ENCODE measurements around the gene ERLEC1.

DNA sequence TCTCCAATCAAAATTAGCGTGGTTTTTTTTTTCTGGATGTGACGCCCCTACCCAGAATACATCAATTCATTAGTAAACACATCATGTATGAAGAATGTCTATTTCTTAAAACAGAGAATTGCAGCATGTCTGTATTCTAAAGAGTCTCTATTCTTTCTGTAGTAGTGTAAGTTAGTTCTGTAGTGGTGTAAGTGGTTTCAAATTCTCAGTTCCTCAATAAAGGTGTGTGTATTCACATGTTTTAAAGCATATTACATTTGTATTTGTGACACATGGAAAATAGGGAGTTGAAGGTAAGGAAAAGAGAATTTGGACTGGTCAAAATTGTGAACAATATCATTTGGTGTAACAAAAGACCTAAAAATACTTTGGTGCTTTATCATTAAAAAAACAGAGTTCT lies 80.9 kb downstream of the ERLEC1 start:
- TF ChIP-seq, protein P1, sequence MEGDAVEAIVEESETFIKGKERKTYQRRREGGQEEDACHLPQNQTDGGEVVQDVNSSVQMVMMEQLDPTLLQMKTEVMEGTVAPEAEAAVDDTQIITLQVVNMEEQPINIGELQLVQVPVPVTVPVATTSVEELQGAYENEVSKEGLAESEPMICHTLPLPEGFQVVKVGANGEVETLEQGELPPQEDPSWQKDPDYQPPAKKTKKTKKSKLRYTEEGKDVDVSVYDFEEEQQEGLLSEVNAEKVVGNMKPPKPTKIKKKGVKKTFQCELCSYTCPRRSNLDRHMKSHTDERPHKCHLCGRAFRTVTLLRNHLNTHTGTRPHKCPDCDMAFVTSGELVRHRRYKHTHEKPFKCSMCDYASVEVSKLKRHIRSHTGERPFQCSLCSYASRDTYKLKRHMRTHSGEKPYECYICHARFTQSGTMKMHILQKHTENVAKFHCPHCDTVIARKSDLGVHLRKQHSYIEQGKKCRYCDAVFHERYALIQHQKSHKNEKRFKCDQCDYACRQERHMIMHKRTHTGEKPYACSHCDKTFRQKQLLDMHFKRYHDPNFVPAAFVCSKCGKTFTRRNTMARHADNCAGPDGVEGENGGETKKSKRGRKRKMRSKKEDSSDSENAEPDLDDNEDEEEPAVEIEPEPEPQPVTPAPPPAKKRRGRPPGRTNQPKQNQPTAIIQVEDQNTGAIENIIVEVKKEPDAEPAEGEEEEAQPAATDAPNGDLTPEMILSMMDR (IDR thresholded peaks at IDR 0.05), result no peak
- no peak for TF ChIP-seq ZFX (IDR thresholded peaks at IDR 0.05; ENCODE audit: borderline replicate concordance)

Data from 22Rv1 (cell line).